GM21825 (cell line): Measurements from ENCODE around the gene FCMR.
A peak's percentile ranks its signal among the peaks of the same experiment; 100 is the strongest.

Source experiments
- ATAC-seq: cut with Tn5 transposase; IDR thresholded peaks from one replicate; pipeline ENCODE4 v1.9.1; 2021; ENCODE audit warnings: mild to moderate bottlenecking, moderate library complexity; ENCODE audit not compliant: unreplicated experiment

FCMR gene

DNA sequence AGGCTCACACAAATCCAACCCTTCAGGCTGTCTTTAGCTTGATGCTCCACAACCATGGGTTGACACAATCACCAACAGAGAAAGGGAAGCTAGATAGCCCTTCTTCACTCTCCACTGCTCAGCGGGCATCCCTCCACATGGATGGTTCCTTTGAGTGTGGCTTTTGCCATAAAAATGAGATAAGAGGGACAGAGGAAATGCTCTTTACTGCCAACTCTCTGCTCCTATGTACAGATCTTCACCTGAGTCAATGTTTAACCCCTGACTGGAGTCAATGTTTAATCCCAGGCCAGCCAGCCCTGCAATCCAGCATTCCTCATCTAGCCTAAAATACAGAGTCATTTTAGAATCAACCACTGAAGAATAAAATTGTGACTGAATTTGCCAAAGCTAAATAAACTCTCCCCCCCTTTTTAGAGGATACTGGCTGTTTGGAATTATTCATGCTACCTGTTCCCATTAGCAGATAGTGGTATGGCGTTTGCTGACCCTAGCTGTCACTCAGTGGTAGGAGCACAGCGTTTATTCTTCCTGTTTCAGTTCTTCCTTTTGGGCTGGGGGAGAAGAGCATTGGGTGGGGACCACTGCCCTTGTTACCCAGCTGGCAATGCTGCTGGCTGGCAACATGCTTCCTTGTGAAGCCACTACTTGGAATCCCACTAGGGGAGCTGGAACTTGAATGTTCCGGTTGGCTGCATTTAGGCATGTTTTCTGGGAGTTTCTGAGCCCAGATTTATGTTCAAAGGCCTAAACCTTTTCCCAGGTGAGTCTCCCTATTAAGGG lies 29.8 kb upstream of the FCMR start:
- no peak for ATAC-seq

DNA sequence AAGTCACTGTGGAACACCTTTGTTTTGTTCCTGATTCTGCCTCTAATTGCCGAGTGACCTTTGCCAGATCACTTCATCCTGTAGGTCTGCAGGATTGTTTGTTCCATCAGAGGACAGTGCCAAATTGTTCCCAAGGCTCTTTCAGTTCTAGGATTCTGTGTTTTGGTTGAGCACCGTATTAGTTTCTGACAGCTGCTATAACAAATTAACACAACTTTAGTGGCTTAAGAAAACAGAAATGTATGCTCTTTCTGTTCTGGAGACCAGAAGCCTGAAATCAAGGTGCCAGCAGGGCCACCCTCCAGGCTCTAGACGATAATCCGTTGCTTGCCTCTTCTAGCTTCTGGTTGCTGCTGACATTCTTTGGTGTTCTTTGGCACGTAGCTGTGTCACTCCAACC lies 27.9 kb upstream of the FCMR start:
- no peak for ATAC-seq

- ATAC-seq, result no peak
Measured at GRCh38 chr1:206949208-206949607, 27.5 kb upstream of the FCMR start.

DNA sequence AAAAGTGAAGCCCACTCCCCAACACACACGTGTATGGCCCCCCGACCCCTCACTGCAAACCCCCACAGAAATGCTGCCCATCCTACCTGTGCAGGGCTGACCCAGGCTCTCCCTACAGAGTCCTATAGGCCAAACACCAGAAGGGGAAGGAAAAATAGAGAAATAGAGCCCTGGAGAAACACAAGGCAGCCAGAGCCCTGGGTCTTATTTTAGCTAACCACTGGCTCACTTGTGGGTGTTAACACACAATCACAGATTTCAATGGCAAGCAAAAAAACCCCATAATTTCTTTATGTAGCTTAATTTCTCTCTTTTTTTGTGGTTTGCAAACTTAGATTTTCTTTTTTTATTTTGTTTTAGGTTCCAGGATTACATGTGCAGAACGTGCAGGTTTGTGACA lies 25.5 kb upstream of the FCMR start:
- ATAC-seq, result no peak

DNA sequence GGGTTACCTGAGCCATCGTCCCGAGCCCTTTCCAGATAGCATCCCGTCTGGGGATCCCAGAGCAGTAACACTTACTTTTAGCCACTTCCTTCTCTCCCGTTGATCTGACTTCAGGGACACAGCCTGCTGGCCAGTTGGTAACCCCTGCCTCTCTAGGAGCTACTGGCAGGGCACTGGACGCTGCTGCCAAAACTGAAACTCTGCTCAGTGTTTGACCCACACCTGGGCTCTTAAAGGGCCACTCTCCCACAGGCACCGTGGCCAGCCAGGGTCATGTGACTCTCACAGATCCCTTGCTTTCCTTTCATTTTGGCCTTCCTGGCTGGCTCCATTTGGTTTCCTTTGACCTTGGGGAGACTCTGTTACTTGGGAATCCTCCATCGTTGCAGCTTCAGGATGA lies 24.5 kb upstream of the FCMR start, which contains the start of gene PIGR:
TSS of gene PIGR (minus strand) at position 206 of the 400 bp plus-strand sequence. CDS start 5,935 bp downstream, outside the sequence.
- no peak for ATAC-seq

DNA sequence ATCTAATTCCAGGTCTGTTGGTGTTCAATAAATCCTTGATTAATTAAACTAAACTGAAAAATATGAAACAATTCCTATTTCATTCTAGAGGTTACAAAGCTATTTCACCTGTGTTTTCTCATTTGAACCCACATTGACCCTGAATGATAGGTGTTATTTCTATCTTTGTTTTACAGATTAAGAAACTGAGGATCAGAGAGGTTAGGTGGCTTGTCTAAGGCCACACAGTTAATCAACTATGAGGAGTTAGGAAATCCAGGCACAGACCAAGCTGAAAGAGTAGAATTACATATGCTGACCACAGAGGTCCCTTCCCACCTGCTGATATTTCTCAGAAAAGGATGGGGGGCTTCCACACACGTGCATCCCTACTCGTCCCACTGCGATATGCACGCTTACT lies 24.0 kb upstream of the FCMR start:
- no peak for ATAC-seq

DNA sequence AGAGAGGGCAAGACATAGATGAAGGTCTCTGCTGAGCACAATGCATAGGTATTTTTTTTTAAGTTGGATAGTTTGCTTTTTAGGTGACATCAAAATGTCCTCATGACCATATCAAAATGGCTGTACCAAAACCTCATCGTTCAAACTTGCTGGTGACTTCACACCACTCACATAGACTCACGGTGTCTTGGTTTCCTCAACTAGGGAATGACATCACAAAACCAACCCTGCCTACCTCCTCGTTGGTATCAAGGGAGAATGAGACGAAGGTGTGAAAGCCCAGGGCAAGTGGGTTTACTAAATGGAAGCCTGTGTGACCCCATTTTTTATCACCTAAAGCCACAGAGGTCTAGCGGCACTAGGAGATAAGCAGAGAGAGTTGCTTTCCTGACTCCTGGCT lies 23.0 kb upstream of the FCMR start:
- no peak for ATAC-seq

DNA sequence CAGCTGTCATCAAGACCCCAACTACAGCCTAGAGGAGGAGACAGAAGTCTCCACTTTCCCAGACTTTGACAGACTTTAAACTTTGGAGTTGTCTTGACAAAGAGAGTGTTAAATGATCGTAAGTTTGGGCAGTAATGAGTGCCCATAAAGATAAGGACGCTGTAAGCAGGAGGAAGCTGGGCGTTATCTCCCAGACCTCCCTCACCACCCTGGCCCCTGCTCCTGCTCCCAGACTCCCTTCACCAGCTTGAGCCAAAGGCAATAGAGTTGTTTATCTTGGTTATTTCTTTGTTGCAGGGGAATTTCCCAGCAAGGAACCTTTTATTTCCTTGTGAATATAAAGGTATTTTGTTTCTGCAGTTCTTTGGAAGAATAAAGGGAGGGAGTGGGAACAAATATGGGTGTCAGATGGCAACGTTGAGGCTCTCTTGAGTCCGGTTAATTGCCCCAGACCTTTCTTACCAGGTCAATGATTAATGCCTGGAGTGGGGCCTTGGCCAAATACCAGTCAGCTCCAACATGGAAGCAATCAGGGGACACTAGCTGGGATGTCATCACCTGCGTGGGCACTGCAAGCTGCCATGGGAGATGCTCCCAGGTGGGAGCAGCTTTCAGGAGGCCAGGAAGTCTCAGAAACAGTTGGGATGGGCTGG lies 20.2 kb upstream of the FCMR start:
- ATAC-seq, result no peak

GRCh38 chr1:206940588-206940936 lies 18.8 kb upstream of the FCMR start:
- ATAC-seq, result no peak

DNA sequence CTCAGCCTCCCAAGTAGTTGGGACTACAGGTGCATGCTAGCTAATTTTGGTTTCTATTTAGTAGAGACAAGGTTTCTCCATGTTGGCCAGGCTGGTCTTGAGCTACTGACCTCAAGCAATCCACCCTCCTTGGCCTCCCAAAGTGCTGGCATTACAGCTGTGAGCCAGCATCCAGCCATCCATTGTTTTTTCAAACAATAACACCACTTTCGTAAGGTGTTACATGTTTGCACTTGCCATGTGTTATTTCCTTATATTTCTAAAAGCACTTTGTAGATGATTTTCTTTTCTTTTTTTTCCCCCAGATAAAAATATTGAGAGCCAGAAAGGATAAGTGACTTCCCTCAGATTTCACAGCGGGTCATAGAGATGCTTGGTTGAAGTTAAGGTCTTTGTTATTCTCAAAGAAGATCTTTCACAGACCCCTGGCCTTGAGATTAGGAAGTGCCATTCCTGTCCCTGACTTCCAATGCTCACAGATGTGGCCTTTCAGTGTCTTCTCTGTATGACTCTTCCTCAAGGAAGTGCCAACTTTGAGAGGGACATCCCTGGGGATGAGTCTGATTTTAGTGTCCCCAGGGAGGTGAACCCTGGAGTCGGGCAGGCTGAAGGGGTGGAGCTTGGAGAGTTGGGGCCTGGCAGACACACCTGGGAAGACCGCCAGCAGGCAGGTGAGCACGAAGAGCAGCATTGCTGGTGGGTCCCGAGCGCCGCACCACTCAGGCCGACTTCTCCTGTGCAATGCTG lies 18.3 kb upstream of the FCMR start:
- ATAC-seq, result no peak

- no peak for ATAC-seq
Measured at GRCh38 chr1:206939131-206939530, 17.4 kb upstream of the FCMR start.

DNA sequence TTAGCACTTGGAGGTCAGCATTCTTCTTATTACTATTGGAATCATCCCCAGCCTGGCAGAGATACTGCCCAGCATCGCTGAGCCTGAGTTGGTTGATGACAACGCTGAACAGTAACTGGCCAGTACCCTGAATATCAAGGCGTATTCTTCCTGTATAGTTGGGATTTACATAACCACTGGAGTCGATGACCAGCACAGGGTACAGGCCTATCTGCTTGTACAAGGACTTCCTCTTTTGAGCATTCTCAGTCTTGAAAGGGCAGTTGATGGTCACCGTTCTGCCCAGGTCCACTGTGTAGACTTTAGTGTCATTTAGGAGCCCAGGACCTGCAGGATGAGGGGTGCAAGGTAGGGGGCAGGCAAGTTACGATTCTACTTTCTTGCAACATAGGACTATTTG lies 15.7 kb upstream of the FCMR start:
- no peak for ATAC-seq

DNA sequence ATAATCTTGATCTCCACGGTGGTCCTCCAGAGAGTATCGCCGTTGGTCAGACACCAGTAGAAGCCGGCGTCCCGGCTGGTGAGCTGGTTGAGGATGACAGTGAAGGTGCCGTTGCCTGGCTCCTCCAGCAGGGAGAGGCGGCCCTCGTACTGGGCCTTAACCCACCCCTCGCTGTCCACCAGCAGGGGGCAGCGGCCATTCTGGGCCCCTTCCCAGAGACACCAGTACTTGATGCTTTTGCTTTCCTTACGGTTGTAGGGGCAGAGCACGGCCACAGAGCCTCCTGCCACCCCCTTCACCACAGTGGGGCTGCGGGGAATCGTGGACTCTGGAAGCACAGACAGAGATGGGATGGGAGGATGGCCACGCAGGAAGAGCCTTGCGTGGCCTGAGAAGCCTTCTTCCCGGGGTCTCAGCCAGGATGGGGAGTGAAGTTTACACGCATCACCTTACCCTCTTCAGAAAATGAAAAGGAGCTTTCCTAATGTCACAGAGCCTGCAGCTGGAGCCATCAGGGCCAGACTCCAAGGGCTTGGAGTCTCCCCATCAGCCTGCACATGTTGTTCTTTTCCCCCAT lies 13.8 kb upstream of the FCMR start:
- no peak for ATAC-seq

- ATAC-seq, result no peak
Measured at GRCh38 chr1:206933333-206933945, 11.7 kb upstream of the FCMR start.

DNA sequence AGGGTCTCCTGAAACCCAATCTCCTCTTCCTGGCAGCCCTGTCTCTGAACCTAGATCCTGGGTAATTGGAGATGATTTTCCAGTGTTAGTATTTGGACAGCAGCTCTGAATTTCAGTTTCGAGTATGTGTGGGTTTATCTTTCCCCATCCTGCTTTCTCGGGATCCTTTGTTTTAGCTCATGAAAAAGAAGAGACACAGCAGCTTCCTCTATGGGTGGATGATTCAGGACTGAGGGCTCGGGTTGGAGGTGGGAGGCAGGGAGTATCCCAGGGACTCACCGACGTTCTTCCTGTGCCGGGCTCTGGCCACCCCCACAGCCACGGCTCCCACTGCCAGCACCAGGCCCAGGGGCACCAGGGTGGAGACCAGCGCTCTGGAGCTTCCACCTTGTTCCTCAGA lies 10.4 kb upstream of the FCMR start:
- ATAC-seq, result no peak

DNA sequence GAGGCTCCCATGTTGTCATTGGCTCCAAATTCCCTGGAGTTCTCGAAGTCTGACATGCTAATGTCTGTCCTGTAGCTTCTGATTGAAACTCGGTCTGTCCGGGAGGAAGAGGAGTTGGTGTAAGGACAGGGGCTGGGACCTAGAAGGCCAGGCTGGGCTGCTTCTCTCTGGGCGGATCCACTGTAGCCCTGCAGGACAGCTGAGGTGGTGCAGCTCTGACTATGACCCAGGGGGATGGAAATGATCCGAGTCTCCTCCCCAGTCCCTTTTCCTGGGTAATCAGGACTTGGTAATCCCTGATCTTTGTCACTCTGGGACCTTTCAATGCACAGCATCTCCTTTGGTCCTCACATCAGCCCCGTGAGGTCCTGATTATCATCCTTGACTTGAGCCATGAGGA lies 10.0 kb upstream of the FCMR start:
- ATAC-seq, result no peak

DNA sequence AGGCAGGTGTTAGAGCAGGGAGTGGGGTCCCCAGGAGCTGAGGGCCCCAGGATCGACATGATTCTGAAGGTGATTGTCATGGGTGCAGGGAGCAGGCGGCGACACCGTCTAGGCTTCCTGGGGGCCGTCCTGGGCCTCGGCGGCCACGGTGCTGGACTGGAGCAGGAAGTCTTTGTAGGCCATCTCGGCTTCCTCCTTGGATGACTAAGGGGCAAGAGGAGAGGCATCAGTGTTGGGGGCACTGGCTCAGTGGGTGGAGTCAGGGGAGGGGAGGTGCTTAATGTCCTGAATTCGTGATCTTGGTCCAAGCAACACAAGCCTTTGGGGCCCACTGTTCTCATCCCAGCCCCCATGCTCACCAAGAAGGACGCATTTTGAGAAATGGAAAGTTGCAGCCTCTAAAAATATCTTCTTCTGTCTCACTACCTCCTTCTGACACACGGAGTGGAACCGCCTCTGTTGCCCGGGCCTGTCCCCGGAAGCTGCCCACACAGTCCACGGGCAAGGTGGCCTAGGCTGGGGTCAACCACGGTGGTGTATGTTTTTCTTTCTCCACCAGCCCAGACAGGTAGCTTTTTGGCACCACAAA lies 8.6 kb upstream of the FCMR start:
- peak; percentile 73 for ATAC-seq

DNA sequence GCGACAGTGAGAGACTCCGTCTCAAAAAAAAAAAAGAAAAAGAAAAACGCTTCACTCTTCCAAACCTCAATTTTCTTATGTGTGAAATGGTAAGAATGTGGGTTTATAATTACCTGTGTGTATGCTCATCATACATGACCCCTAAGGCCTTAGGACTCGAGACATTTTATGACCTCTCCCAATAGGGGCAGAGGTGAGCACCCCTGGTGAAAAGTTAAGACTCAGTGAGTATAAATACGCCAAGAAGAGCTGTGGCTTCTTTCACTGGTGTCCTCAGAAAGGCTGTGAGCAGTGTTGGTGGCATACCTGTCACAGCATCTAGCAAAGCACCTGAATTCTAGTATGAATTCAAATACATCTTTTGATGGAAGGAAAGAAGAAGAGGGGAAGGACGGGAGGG lies 7.8 kb upstream of the FCMR start:
- ATAC-seq, result no peak

- ATAC-seq, result no peak
Measured at GRCh38 chr1:206926286-206926685, 4.5 kb upstream of the FCMR start.

- ATAC-seq, result peak; percentile 43
Measured at GRCh38 chr1:206925106-206925736, 3.5 kb upstream of the FCMR start.
